PFSK-1 (cell line): ENCODE results near the gene HAUS2.

Source experiments
- FOXP2 ChIP-seq: optimal IDR thresholded peaks from 2 replicates; pipeline ENCODE3; 2011; ENCODE audit warnings: borderline replicate concordance, control low read depth, inconsistent platforms; ENCODE audit not compliant: insufficient read depth; ENCODE audit errors: extremely low read length, extremely low read depth
- POLR2AphosphoS5 ChIP-seq: IDR thresholded peaks from 2 replicates; pipeline ENCODE4 v1.6.1; 2012; ENCODE audit warnings: low read depth, mild to moderate bottlenecking, control low read depth, low read length, moderate library complexity
- REST ChIP-seq, 2 experiments: IDR thresholded peaks; 2 replicates each; pipeline versions ENCODE4 v1.6.1 to v1.8.0; 2011 to 2012; ENCODE audit warnings: low read depth in 2 of 2, low read length in 2 of 2, control low read depth in 1 of 2, inconsistent platforms in 1 of 2, mild to moderate bottlenecking in 1 of 2, moderate library complexity in 1 of 2; ENCODE audit not compliant: insufficient read depth in 1 of 2
- SIN3A ChIP-seq: IDR thresholded peaks from 2 replicates; pipeline ENCODE4 v1.6.1; 2012; ENCODE audit warnings: mild to moderate bottlenecking, low read length, moderate library complexity, borderline replicate concordance; ENCODE audit not compliant: insufficient read depth
- TAF1 ChIP-seq: IDR thresholded peaks from 2 replicates; pipeline ENCODE4 v1.6.1; 2012; ENCODE audit warnings: low read length, control low read depth, borderline replicate concordance; ENCODE audit not compliant: insufficient read depth

The HAUS2 gene

GRCh38 chr15:42511007-42511391 is 37.6 kb upstream of the HAUS2 start:
- TF ChIP-seq TAF1 (no peak), FOXP2 (no peak), REST (IDR thresholded peaks at IDR 0.05; ENCODE audit: insufficient read depth in 1 of 2, low read depth in 2 of 2, low read length in 2 of 2) (no peak)

GRCh38 chr15:42523331-42523730 is 25.3 kb upstream of the HAUS2 start:
- TF ChIP-seq REST (IDR thresholded peaks at IDR 0.05; ENCODE audit: insufficient read depth in 1 of 2, low read depth in 2 of 2, low read length in 2 of 2) (no peak), SIN3A (no peak), POLR2AphosphoS5 (no peak), FOXP2 (no peak), TAF1 (no peak)

GRCh38 chr15:42528970-42529369 is 19.7 kb upstream of the HAUS2 start:
- TF ChIP-seq REST (IDR thresholded peaks at IDR 0.05; ENCODE audit: insufficient read depth in 1 of 2, low read depth in 2 of 2, low read length in 2 of 2): no peak

- TF ChIP-seq POLR2AphosphoS5 (no peak), FOXP2 (no peak), SIN3A (no peak), REST (IDR thresholded peaks at IDR 0.05; ENCODE audit: insufficient read depth in 1 of 2, low read depth in 2 of 2, low read length in 2 of 2) (no peak), TAF1 (no peak)
Measured at GRCh38 chr15:42533246-42533645, 15.4 kb upstream of the HAUS2 start.

- TF ChIP-seq SIN3A: no peak
- no peak for TF ChIP-seq POLR2AphosphoS5
- no peak for TF ChIP-seq TAF1
- no peak for TF ChIP-seq REST (IDR thresholded peaks at IDR 0.05; ENCODE audit: insufficient read depth in 1 of 2, low read depth in 2 of 2, low read length in 2 of 2)
- no peak for TF ChIP-seq FOXP2
Measured at GRCh38 chr15:42544853-42545629, 3.6 kb upstream of the HAUS2 start.
